HG03064 (cell line): ENCODE data around the gene TATDN3.
"Not testable (repeated sequence)": the region's sequence is repeated elsewhere in the genome, so short reads cannot be mapped to it uniquely, and the experiment has no call there.

Experiments used
- ATAC-seq: cut with Tn5 transposase; IDR thresholded peaks from one replicate; pipeline ENCODE4 v1.9.1; 2021; ENCODE audit warnings: low read depth; ENCODE audit not compliant: unreplicated experiment

TATDN3 gene, protein sequence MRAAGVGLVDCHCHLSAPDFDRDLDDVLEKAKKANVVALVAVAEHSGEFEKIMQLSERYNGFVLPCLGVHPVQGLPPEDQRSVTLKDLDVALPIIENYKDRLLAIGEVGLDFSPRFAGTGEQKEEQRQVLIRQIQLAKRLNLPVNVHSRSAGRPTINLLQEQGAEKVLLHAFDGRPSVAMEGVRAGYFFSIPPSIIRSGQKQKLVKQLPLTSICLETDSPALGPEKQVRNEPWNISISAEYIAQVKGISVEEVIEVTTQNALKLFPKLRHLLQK

DNA sequence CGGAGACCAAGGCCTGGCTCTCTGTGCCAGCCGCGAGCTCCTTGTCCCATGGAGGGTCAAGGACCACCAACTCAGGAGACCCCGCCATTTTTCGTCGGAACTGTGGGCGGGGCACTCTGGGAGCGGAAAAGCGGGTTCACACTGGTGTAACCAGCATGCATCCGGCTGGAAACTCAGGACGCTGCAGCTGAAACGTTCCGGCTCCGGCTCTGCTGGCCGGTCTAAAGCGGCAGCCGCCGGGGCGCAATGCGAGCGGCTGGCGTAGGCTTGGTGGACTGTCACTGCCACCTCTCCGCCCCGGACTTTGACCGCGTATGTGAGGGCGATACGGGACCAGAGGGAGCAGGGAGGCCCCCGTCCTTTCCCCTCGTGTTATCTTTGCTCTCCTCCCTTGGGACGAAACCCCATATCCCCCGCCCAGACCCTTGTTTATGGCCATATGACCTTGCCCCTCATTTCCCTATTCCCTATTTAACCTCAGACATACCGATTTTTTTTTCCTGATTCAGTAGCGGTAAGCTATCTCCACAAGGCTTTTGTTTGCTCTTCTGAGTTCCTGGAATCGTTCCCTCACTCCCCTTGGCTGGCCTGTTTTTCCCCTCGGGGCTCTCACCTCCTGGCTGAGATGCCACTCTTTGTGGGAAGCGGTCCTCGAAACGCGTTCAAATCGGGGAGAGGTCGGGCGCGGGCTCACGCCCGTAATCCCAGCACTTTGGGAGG lies at the start of gene TATDN3, which contains the start of gene NSL1:
Gene TATDN3 (plus strand): TSS at position 219 of the 720 bp plus-strand sequence. CDS start 28 bp downstream, at position 247.
Gene NSL1 (minus strand): TSS at position 102 of the 720 bp plus-strand sequence. CDS start 14 bp downstream, at position 88.
- ATAC-seq = peak; percentile 54

DNA sequence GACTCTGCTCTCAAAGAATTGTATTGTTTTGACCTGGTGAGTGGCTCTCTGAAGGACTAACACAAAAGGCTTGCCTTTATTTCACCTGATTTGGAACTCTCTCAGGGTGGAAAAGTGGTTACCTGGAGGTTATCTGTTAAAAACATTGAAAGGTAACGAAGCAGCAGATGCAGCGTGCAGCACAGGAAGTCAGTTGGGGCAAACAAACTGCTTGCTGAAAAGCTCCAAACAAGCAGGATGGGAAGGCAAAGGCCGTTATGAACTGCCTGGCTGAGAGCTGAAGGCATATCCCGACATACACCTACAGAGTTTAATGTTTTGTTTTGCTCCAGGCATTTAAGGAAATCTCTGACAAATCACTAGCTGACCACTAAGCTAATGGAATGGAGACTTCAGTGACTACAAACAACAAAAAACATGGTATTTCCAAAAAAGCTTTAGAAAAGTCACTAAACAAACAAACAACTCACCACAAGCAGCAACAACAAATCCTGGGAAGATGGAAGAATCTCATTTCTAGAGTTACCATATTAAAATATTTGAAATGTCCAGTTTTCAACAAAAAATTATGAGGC lies 47.7 kb upstream of the TATDN3 start:
- ATAC-seq = no peak

DNA sequence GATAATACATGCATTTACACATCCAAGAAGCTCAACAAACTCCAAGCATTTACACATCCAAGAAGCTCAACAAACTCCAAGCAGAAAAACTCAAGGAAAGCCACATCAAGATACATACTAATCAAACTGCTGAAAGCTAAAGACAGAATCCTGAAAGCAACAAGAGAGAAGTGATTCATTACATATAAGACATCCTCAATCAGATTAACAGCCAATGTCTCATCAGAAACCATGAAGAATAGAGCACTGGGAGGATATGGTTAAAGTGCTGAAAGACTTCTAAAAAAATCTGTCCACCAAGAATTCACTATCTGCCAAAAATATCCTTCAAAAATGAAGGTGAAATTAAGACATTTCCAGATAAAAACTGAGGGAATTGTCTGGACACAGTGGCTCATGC lies 46.4 kb upstream of the TATDN3 start:
- no peak for ATAC-seq

DNA sequence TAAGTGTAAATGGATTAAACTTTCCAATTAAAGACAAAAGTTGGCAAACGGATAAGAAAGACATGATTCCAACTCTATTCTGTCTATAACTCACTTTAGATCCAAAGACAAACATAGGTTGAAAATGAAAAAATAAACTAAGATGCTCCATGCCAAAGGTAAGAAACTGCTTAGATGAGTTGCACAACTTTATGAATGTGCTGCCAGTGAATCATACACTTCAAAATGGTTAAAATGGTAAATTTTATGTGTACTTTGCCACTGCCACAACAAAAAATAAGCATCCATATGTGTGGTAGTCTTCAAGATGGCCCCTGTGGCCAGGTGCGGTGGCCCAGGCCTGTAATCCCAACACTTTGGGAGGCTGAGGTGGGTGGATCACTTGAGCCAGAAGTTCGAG lies 45.1 kb upstream of the TATDN3 start:
- no peak for ATAC-seq

DNA sequence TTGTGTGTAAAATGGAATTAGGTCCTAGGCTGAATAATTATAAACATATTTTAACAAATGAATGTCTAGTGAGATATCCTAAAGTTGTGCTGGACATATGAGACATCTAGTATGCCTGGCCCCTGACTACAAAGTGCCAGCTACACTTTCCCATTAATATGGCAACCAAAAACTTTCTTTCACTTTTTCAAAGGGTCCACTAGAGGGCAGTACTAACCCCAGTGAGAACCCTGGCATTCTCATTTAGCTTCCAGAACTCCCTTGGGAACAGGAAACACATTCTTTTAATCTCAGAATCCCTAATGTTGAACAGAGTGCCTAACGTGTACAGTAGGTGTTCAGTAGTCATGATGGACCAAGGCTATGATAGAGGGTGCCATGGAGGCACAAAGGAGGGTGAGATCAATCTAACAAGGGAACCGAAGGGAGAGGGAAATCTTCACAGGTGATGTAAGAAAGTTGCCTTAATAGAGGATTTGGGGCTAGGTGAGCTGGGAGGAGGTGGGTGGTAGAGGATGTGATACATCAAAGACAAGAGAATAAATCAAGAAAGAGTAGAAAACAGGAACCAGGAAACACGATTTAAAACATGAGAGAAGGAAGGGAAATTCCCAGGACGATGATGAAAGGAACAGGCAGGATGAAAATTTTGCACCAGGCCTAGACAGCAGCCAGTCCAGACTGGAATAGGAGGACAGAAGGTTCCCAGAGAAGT lies 41.7 kb upstream of the TATDN3 start:
- no peak for ATAC-seq

DNA sequence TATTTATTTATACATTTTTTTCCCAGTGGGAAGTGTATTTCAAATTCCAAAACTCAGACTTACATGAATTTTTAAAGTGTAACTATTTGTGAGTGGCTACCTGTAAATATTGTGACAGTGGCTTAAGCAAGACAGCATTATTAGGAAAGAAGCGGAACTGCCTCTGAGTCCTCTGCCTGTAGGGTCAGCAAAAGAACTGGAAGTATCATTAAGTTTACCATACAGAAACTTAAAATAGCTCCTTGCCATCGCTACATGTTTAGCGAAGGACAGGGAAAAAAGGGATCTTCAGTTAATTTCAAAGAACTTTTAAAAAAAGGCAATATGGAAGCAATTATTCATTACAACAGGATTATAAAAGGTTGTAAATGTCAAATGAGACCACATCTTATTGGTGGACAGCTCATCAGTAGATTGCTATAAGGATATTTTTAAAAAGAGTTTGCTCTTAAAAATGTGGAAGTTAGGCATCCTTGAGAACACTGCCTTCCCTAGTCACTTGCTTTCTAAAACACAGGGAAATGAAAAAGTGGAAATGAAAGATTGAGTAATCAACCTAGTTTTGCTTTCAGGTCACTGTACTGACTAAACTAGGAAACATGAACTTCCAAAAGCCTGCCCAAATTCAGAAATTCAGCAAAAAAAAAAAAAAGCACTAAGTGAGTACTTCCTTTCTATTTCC lies 39.3 kb upstream of the TATDN3 start:
- ATAC-seq = no peak

DNA sequence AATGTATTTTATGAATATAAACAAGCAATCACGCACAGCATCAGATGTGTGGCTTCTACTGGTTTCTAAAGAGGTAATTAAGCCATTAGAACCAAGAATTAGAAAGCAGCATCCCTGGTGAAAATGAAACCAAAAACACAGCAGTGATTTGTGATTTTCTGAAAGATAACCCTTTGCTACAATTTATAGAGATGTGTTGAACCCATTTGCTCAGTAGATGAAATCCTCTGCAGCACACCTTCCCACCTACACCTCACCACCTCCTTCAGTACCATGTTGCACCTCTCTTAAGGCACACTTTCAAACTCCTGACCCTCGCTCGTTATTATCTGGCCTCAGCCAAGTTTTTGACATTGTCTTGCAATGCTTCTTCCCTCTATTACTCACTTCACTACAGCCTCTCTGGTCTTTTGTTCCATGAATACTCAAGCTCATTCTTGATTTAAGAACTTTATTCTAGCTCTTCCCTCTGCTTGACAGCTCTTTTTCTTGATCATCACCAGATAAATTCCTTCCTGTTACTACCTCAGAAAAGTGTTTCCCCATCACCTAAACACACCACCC lies 38.7 kb upstream of the TATDN3 start:
- no peak for ATAC-seq

DNA sequence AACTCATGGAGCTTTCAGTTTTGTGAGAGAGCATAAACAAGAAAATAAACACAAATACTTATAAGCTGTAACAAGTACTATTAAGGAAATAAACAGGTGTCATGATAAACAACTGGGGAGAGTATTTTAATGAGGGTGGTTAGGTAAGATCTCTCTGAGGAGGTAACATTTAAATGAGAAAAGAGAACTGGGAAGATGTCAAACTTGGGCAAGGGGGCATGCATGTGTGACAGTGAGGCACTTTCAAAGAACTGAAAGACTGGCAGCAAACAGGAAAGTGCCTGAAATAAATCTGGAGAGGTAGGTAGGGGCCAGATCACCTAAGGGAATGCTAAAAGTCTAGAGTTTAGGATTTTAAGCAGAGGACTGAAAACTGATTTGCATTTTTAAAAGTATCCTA lies 37.9 kb upstream of the TATDN3 start:
- no peak for ATAC-seq

DNA sequence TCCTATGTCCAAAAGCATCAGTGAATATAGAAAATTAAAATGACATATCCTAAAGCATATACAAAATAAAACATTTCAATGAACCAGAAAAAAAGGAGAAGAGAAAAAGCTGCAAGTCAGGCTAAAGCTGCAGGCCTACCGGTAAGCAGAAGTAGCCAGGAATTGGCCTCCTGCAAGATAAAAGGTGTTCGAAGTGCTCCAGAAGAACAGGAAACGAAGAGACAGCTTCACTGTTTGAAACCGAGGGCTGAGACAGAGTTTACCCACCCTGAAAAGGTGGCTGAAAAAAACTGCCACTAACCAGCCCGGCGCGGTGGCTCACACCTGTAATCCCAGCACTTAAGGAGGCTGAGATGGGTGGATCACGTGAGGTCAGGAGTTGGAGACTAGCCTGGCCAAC lies 37.5 kb upstream of the TATDN3 start:
- ATAC-seq = peak; percentile 52

DNA sequence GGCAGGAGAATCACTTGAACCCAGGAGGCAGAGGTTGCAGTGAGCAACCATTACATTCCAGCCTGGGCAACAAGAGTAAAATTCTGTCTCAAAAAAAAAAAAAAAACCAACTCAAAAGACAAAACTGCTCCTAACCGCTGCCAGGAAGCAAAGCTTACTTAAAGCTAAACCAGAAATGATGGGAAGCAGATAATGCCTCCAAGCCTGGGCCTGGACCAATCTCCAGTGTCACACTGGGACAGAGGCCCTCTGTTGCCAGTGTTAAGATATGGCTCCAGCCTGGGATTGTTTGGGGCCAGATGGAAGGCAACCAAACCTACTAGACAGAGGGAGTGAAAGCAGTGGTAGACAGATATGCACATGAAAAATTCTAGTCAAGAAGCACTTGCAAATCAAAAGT lies 37.0 kb upstream of the TATDN3 start:
- no peak for ATAC-seq

DNA sequence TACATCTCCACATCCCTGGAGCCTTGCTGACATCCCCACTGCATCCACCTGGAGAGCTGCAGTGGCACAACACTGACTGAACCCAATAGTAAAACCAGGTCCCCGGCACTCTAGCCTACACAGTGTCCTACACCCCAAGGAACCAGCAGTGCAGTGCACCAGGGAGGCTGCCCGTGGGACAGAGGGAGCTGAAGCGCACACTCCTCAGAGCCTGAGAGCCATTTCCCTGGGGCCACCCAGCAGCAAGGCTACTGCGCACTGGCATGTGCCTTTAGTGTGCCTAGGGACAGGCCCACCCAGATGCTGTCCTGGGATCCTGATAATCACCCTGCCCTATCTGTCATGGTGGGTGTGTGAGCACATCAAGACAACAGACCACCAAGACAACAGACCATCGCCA lies 32.0 kb upstream of the TATDN3 start:
- no peak for ATAC-seq

DNA sequence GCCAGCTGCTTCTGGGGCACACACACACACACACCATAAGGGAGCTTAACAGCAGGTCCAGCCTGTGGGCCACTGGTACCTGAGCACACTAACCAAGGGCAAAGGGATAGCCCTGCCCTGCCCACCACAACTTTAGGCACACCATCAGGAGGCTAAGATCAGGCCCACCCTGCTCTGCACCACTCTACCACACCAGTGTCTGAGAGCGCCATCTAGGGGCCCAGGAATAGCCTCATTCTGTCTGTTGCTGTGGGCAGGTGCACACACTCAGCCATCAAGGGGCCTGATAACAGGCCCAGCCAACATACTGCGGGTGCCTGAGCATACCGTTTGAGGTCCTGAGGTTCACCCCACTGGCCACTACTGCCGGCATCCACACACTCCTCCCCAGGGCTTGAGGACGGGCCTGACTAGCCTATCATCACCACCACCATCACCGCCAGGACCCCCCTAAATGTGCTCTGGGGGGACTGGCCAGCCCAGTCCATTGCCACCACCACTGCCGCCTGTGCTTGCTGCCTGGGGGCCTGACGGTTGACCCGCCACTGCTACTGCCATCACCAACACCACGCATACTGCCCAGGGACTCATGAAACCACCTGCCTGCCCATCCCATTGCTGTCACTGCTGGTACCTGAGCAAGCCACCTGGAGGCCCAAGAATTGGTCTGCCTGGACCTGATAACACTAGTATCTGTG lies 31.4 kb upstream of the TATDN3 start:
- ATAC-seq = no peak

DNA sequence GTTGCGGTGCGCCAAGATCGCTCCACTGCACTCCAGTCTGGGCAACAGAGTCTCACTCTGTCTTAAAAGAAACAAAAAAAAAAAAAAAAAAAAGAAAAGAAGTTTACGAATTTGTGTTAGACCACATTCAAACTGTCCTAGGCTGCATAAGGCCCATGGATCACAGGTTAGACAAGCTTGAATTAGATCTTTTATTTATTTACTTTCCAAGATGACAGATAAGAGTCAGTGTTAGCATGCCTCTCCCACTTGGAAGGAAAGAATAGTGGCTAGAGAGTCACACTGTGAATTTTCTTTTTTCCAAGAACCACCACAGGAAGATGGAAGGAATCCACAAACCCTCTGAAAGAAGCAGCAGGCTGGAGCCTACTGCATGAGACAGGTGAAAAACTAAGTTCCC lies 29.5 kb upstream of the TATDN3 start:
- no peak for ATAC-seq

DNA sequence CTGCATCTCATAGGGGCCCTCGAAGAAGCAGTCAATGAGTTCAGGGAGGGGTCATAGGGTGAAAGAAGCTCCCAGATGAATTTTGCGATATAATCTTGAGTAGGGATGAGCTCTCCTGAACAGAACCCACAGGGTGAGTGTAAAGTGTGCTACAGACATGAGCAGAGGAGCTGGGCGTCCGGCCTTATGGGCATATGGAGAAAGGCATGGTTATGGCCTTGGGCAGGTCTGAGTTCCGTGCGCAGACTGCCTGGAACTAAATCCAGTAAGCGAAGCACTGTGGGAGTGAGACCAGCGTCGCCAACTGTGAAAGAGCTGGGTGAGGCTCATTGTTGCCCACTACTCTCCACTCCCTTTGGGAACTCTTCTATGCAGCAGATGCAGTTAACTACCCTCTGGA lies 28.9 kb upstream of the TATDN3 start:
- no peak for ATAC-seq

DNA sequence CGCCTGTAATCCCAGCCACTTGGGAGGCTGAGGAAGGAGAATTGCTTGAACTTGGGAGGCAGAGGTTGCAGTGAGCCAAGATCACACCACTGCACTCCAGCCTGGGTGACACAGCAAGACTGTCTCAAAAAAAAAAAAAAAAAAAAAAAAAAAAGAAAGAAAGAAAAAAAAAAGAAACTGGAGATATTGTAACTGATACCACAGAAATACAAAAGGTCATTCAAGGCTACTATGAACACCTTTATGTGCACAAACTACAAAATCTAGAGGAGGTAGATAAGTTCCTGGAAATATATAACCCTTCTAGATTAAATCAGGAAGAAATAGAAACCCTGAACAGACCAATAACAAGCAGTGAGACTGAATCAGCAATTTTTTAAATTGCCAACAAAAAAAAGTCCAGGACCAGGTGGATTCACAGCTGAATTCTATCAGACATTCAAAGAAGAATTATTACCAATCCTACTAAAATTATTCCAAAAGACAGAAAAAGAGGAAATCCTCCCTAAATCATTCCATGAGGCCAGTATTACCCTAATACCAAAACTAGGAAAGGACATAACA lies 26.9 kb upstream of the TATDN3 start:
- not testable (repeated sequence) for ATAC-seq

DNA sequence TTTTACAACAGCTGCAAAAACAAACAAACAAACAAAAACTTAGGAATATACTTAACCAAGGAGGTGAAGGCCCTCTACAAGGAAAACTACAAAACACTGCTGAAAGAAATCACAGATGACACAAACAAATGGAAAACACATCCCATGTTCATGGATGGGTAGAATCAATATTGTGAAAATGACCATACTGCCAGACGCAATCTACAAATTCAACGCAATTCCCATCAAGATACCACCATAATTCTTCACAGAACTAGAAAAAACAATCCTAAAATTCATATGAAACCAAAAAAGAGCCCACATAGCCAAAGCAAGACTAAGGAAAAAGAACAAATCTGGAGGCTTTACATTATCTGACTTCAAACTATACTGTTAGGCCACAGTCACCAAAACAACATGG lies 24.9 kb upstream of the TATDN3 start:
- ATAC-seq = not testable (repeated sequence)

DNA sequence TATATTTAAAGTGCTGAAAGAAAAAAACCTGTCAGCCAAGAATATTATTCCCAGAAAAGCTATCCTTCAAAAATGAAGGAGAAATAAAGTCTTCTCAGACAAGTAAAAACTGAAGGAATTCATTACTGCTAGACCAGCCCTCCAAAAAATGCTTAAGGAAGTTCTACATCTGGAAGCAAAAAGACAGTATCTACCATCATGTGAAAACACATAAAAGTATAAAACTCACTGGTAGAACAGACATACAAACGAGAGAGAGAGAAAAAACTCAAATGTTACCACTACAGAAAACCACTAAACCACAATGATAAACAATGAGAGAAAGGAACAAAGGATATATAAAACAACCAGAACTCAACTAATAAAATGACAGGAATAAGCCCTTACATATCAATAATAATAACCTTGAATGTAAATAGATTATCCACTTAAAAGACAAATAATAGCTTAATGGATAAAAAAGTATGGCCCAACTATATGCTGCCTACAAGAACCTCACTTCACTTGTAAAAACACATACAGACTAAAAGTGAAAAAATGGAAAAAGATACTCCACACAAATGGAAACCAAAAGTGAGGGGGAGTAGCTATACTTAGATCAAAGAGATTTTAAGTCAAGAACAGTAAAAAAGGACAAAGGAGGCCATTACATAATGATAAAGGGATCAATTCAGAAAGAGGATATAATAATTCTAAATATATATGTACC lies 22.1 kb upstream of the TATDN3 start:
- no peak for ATAC-seq

DNA sequence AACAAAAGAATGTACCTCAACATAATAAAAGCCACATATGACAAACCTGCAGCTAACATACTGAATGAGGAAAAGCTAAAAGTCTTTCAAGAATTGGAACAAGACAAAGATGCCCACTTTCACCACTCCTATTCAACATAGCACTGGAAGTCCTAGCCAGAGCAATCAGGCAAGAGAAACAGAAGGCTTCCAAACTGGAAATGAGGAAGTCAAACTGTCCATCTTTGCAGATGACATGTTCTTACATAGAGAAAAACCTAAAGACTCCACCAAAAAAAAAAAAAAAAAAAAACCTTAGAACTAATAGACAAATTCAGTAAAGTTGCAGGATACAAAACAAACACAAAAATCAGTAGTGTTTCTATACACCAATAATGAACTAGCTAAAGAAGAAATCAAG lies 20.4 kb upstream of the TATDN3 start:
- ATAC-seq = no peak

DNA sequence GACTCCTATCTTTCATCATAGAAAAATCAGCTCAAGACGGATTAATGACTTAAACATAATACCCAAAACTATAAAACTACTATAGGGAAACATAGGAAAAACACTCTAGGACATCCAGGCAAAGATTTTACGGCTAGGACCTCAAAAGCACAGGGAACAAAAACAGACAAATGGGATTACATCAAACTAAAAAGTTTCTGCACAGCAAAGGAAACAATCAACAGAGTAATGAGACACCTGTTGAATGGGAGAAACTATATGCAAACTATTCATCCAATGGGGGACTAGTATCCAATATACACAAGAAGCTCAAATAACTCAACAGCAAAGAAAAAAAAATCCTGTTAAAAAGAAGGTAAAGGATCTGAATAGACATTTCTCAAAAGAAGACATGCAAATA lies 18.7 kb upstream of the TATDN3 start:
- no peak for ATAC-seq
